Kidney (tissue), 14 donors: ENCODE data around the gene MMAB. TPM values are rescaled to one million over a fixed set of nuclear protein-coding genes. Genes with fewer than 3 reads are reported as not detected.
A peak's percentile ranks its signal among the peaks of the same experiment; 100 is the strongest.

ENCODE experiments used
- DNase-seq, 5 donors: peaks; one replicate each; pipeline ENCODE4 v3.0.0-alpha.2; 2013 to 2020
- FAIRE-seq: peaks from 2 replicates; lab custom pipeline; 2012; peaks lifted over from hg19 to GRCh38; lab: Jason Lieb, UNC
- H3K27ac ChIP-seq, 2 donors: one replicate each; pipeline ENCODE4 v1.7.0; 2013; ENCODE audit warnings: low read depth in 2 of 2, low read length in 2 of 2, inconsistent platforms in 1 of 2
- H3K27me3 ChIP-seq: one replicate; pipeline ENCODE4 v1.7.1; 2013; ENCODE audit warnings: low read length, inconsistent platforms; ENCODE audit not compliant: control insufficient read depth, insufficient read depth
- H3K36me3 ChIP-seq, 3 donors: one replicate each; pipeline versions ENCODE4 v1.7.0 to v1.7.1; 2013; ENCODE audit warnings: low read length in 3 of 3, control low read depth in 1 of 3, inconsistent platforms in 1 of 3; ENCODE audit not compliant: insufficient read depth in 3 of 3, control insufficient read depth in 2 of 3
- H3K4me1 ChIP-seq, 3 donors: one replicate each; pipeline versions ENCODE4 v1.7.0 to v1.7.1; 2013; ENCODE audit warnings: low read length in 3 of 3, inconsistent platforms in 1 of 3, low read depth in 1 of 3; ENCODE audit not compliant: control insufficient read depth in 2 of 3, insufficient read depth in 2 of 3
- H3K4me3 ChIP-seq, 3 donors: one replicate each; pipeline versions ENCODE4 v1.7.0 to v1.8.1; 2013; ENCODE audit warnings: low read length in 3 of 3, control low read depth in 1 of 3, inconsistent platforms in 1 of 3
- H3K9ac ChIP-seq, 3 donors: one replicate each; pipeline versions ENCODE4 v1.7.0 to v1.7.1; 2013; ENCODE audit warnings: low read length in 3 of 3, control low read depth in 1 of 3, inconsistent platforms in 1 of 3
- H3K9me3 ChIP-seq, 3 donors: one replicate each; pipeline versions ENCODE4 v1.7.0 to v1.7.1; 2013; ENCODE audit warnings: low read length in 3 of 3, control low read depth in 1 of 3, inconsistent platforms in 1 of 3; ENCODE audit not compliant: control insufficient read depth in 2 of 3, insufficient read depth in 1 of 3
- CTCF ChIP-seq: IDR thresholded peaks from 3 replicates; pipeline ENCODE4 v1.5.1; 2012; ENCODE audit warnings: mild to moderate bottlenecking, moderate library complexity, borderline replicate concordance; ENCODE audit not compliant: insufficient read depth; ENCODE audit errors: extremely low read depth
- intact Hi-C: fragments of 100-400 bp; cut with DNase I; formaldehyde crosslinking; loops from one replicate; pipeline ENCODE4 v1.11.1; 2022
- polyA plus RNA-seq: library from polyadenylated mRNA; stranded (reverse); fragments of 350-450 nt; fragmentation: Illumina TruSeq; extraction: RNeasy Lipid Tissue Mini Kit (QIAGEN cat#74804); gene quantifications from one replicate; pipeline ENCODE4 v1.2.3, GENCODE V29; 2014; ENCODE audit warnings: low read depth, low replicate concordance; ENCODE audit not compliant: insufficient read depth
- total RNA-seq: library from RNA; stranded (reverse); fragmentation: NEBNext Ultra II Directional; extraction: Animal tissue kit (Norgen Biotek cat#: 25700); gene quantifications from one replicate; pipeline ENCODE4 v1.2.1, GENCODE V29; 2021
- donor health status: control.
- donor health status: control.
- donor health status: control.
- donor health status: control.
- donor health status: control.
- donor health status: DM: yes; HTN: yes; CAD: no.
- donor health status: Normal renal cell carcinoma (clear cell type).

MMAB gene
- total and polyA plus RNA-seq, 2 donors from 2014 or later, result 42.9 to 96.3 TPM

DNA sequence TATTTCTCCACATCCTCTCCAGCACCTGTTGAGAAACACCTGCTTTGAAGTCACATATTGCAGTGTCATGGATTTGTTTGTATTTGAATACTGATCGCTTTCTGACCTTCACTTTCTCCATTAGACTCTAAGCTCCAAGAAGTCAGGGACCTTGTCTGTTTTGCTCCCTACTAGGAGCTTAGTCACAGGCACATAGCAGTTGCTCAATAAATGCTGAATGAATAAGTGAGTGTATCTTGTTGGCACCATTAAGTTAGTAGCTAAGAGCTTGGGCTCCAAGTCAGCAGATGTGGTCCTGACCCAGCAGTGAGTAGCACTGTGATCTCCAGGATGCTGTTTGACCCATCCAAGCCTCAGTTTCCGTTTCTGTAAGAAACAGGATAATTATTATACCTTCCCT, 10.4 kb upstream of the MMAB start:
- DNase-seq, result no peak
- intact Hi-C loops, result no loop called here
- H3K36me3 ChIP-seq, result peaks cover 0 to 27% (median 6%) of the 10 kb centered on the region in 3 donors
- H3K4me1 ChIP-seq, result peaks cover 0 to 17% (median 13%) of the 10 kb centered on the region in 3 donors
- H3K27me3 ChIP-seq, result no peaks in the 10 kb centered on the region
- H3K4me3 ChIP-seq, result no peak overlapping the region
- no peak overlapping the region for H3K27ac ChIP-seq
- no peak for TF ChIP-seq CTCF
- FAIRE-seq, result no peak
- no peak overlapping the region for H3K9ac ChIP-seq
- H3K9me3 ChIP-seq, result no peaks in the 10 kb centered on the region

- peak; percentile 40 to 90 (median 62) for DNase-seq
- no peaks in the 10 kb centered on the region for H3K9me3 ChIP-seq
- H3K4me1 ChIP-seq, result peaks cover 0 to 22% (median 21%) of the 10 kb centered on the region in 3 donors
- peaks cover 0 to 27% (median 6%) of the 10 kb centered on the region in 3 donors for H3K36me3 ChIP-seq
- H3K27ac ChIP-seq, result no peak overlapping the region
- no peak overlapping the region for H3K4me3 ChIP-seq
- H3K27me3 ChIP-seq, result no peaks in the 10 kb centered on the region
- FAIRE-seq, result no peak
- H3K9ac ChIP-seq, result no peak overlapping the region
- no peak for TF ChIP-seq CTCF
- intact Hi-C loops, result no loop called here
Observed at GRCh38 chr12:109582636-109583035, 9.3 kb upstream of the MMAB start.

DNA sequence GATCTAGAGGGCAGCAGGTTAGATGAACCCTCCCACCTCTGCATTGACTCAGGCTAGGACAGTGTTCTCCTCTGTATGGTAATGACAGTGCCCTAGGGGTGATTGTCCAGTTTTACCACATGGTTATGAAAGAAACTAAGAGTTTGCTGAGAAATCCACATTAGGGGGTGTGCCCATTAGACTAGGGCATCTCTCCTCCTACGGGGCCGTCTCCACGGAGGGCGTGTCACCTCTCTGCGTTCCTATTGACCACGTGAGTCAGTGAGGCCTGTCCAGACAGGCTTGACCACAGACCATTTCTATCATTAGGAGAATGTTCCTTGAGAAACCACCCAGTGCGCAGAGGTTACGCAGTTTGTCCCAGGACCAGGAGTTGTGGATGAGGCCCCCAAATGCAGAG, 8.6 kb upstream of the MMAB start:
- Histone ChIP-seq H3K27ac (peak overlapping the region in 1 of 2 donors; percentile 1), H3K9ac (no peak overlapping the region), H3K27me3 (no peaks in the 10 kb centered on the region), H3K36me3 (peaks cover 0 to 29% (median 9%) of the 10 kb centered on the region in 3 donors), H3K4me1 (peaks cover 0 to 23% (median 22%) of the 10 kb centered on the region in 3 donors), H3K9me3 (no peaks in the 10 kb centered on the region), H3K4me3 (no peak overlapping the region)
- TF ChIP-seq CTCF, result no peak
- DNase-seq (peak in 1 of 5 donors; percentile 85), FAIRE-seq (no peak)
- intact Hi-C loops, result no loop called here

- FAIRE-seq (no peak), DNase-seq (no peak)
- peaks cover 0 to 27% (median 6%) of the 10 kb centered on the region in 3 donors for H3K36me3 ChIP-seq
- no peaks in the 10 kb centered on the region for H3K9me3 ChIP-seq
- intact Hi-C loops, result no loop called here
- no peak overlapping the region for H3K9ac ChIP-seq
- H3K4me3 ChIP-seq, result no peak overlapping the region
- H3K27ac ChIP-seq, result peak overlapping the region; percentile 1
- TF ChIP-seq CTCF, result no peak
- peaks cover 0 to 23% (median 22%) of the 10 kb centered on the region in 3 donors for H3K4me1 ChIP-seq
- no peaks in the 10 kb centered on the region for H3K27me3 ChIP-seq
Observed at GRCh38 chr12:109581334-109581691, 8.0 kb upstream of the MMAB start.
